ENCODE measurements around the gene CTXND1.
"Not testable (repeated sequence)": the region's sequence is repeated elsewhere in the genome, so short reads cannot be mapped to it uniquely, and the experiment has no call there.

CTXND1 gene

GRCh38 chr15:80292079-80292478 is 40.1 kb upstream of the CTXND1 start:
- Histone ChIP-seq H3K4me1 (ENCODE audit: control insufficient read depth, insufficient read depth, low read length) (no peaks in the 10 kb centered on the region), H3K27ac (ENCODE audit: extremely low read depth, low read depth, low read length) (no peak overlapping the region), H3K9me3 (ENCODE audit: control insufficient read depth, insufficient read depth, low read depth, low read length) (no peaks in the 10 kb centered on the region), H3K36me3 (ENCODE audit: control insufficient read depth in 2 of 2, insufficient read depth in 1 of 2, low read length in 2 of 2) (no peaks in the 10 kb centered on the region), H3K4me3 (ENCODE audit: low read depth, low read length) (no peak overlapping the region)
- ChIA-PET CTCF (no interaction called here), POLR2A (no interaction called here)
- TF ChIP-seq ZSCAN16 (tag by site-specific recombination; IDR thresholded peaks at IDR 0.05): no peak
- TF ChIP-seq ZFHX2 (tag by site-specific recombination; conservative IDR thresholded peaks at IDR 0.05): no peak
- TF ChIP-seq ZNF704 (tag by site-specific recombination; IDR thresholded peaks at IDR 0.05): no peak
- TF ChIP-seq GLI4 (tag by site-specific recombination; IDR thresholded peaks at IDR 0.05): no peak
- TF ChIP-seq ZBTB48 (tag by site-specific recombination; IDR thresholded peaks at IDR 0.05): no peak
- TF ChIP-seq ZFP69B (tag by site-specific recombination; IDR thresholded peaks at IDR 0.05): no peak
- no peak for TF ChIP-seq ZNF239 (tag by site-specific recombination; IDR thresholded peaks at IDR 0.05)
- no peak for TF ChIP-seq ZNF660 (tag by site-specific recombination; IDR thresholded peaks at IDR 0.05)

GRCh38 chr15:80290891-80291290 is 38.9 kb upstream of the CTXND1 start:
- CTCF ChIA-PET: not testable (repeated sequence)

GRCh38 chr15:80289528-80290495 is 37.8 kb upstream of the CTXND1 start:
- no peaks in the 10 kb centered on the region for H3K36me3 ChIP-seq (ENCODE audit: control insufficient read depth in 2 of 2, insufficient read depth in 1 of 2, low read length in 2 of 2)
- ChIA-PET POLR2A (no interaction called here), CTCF (interaction anchor here (0.6 kb wide), 2 partner anchors 60 to 68 kb away, joined by 3 read pairs; no protein-coding TSS in a partner anchor)
- H3K4me3 ChIP-seq (ENCODE audit: low read depth, low read length): no peak overlapping the region
- no peaks in the 10 kb centered on the region for H3K9me3 ChIP-seq (ENCODE audit: control insufficient read depth, insufficient read depth, low read depth, low read length)
- no peak overlapping the region for H3K27ac ChIP-seq (ENCODE audit: extremely low read depth, low read depth, low read length)
- H3K4me1 ChIP-seq (ENCODE audit: control insufficient read depth, insufficient read depth, low read length): no peaks in the 10 kb centered on the region
- TF ChIP-seq ZNF621 (tag by site-specific recombination; IDR thresholded peaks at IDR 0.05) (no peak), ZBTB11 (tag by site-specific recombination; conservative IDR thresholded peaks at IDR 0.05; ENCODE audit: low read depth) (no peak), BCL11A (tag by site-specific recombination; IDR thresholded peaks at IDR 0.05; ENCODE audit: low read depth) (no peak), KLF9 (tag by site-specific recombination; IDR thresholded peaks at IDR 0.05; ENCODE audit: low read depth) (no peak), ZBTB48 (tag by site-specific recombination; IDR thresholded peaks at IDR 0.05) (no peak), TCF7L2 (IDR thresholded peaks at IDR 0.05; ENCODE audit: borderline replicate concordance, low read depth, low read length) (no peak), ZFP69B (tag by site-specific recombination; IDR thresholded peaks at IDR 0.05) (no peak), ZNF510 (tag by site-specific recombination; IDR thresholded peaks at IDR 0.05; ENCODE audit: insufficient replicate concordance) (no peak), ZNF23 (tag by site-specific recombination; IDR thresholded peaks at IDR 0.05; ENCODE audit: borderline replicate concordance) (no peak), GLIS1 (tag by site-specific recombination; IDR thresholded peaks at IDR 0.05) (peak; percentile 65), BCL11B (tag by site-specific recombination; IDR thresholded peaks at IDR 0.05; ENCODE audit: low read depth) (no peak), ZNF16 (tag by site-specific recombination; IDR thresholded peaks at IDR 0.05; ENCODE audit: low read depth) (no peak), ZSCAN4 (tag by site-specific recombination; IDR thresholded peaks at IDR 0.05) (no peak), ZNF26 (tag by site-specific recombination; IDR thresholded peaks at IDR 0.05) (no peak), ZIC2 (tag by site-specific recombination; IDR thresholded peaks at IDR 0.05) (0 out of 2 replicates have a peak, but pooled peaks have one; percentile 17), ZNF629 (tag by site-specific recombination; IDR thresholded peaks at IDR 0.05) (no peak), HOXA7 (CRISPR knock-in tag; IDR thresholded peaks at IDR 0.05; ENCODE audit: borderline replicate concordance) (no peak)

More at GRCh38 chr15:80290891-80291290, 38.9 kb upstream of the CTXND1 start:
- H3K27ac ChIP-seq (ENCODE audit: extremely low read depth, low read depth, low read length); POLR2A ChIA-PET; H3K4me3 ChIP-seq (ENCODE audit: low read depth, low read length); H3K36me3 ChIP-seq (ENCODE audit: control insufficient read depth in 2 of 2, insufficient read depth in 1 of 2, low read length in 2 of 2); H3K9me3 ChIP-seq (ENCODE audit: control insufficient read depth, insufficient read depth, low read depth, low read length); H3K4me1 ChIP-seq (ENCODE audit: control insufficient read depth, insufficient read depth, low read length): not testable (repeated sequence)

All from HEK293 (cell line).